Germinal center (tissue), 1 donor: ENCODE measurements around the gene GGPS1.
"Not testable (repeated sequence)": the region's sequence is repeated elsewhere in the genome, so short reads cannot be mapped to it uniquely, and the experiment has no call there.

Experiments
- DNase-seq: peaks from one replicate; pipeline ENCODE4 v3.0.0; 2012; ENCODE audit warnings: mixed read lengths, low spot score

Gene GGPS1

GRCh38 chr1:235328271-235329138, at the start of gene GGPS1:
TSS of gene GGPS1 (plus strand) at chr1:235328570. CDS start at chr1:235335265, 6,695 bp downstream.
- peak; percentile 94 for DNase-seq

GRCh38 chr1:235278915-235279292, 49.5 kb upstream of the GGPS1 start:
- no peak for DNase-seq

GRCh38 chr1:235279694-235280093, 48.7 kb upstream of the GGPS1 start:
- no peak for DNase-seq

GRCh38 chr1:235280467-235280866, 47.9 kb upstream of the GGPS1 start:
- no peak for DNase-seq

GRCh38 chr1:235283636-235284035, 44.7 kb upstream of the GGPS1 start:
- DNase-seq, result not testable (repeated sequence)

- DNase-seq, result no peak
These were observed 44.1 kb upstream of the GGPS1 start for GRCh38 chr1:235284231-235284769.

- DNase-seq, result no peak
These were observed 41.7 kb upstream of the GGPS1 start for GRCh38 chr1:235286667-235287066.

- DNase-seq, result no peak
These were observed 41.0 kb upstream of the GGPS1 start for GRCh38 chr1:235287208-235287882.

GRCh38 chr1:235289859-235290739, 38.3 kb upstream of the GGPS1 start:
- no peak for DNase-seq

GRCh38 chr1:235290740-235291502, 37.4 kb upstream of the GGPS1 start:
- no peak for DNase-seq

- no peak for DNase-seq
These were observed 36.7 kb upstream of the GGPS1 start for GRCh38 chr1:235291599-235292091.

GRCh38 chr1:235292790-235293189, 35.6 kb upstream of the GGPS1 start:
- no peak for DNase-seq

GRCh38 chr1:235293322-235293942, 34.9 kb upstream of the GGPS1 start:
- no peak for DNase-seq

GRCh38 chr1:235295902-235296350, 32.4 kb upstream of the GGPS1 start:
- no peak for DNase-seq

GRCh38 chr1:235296729-235297128, 31.6 kb upstream of the GGPS1 start:
- DNase-seq, result no peak

GRCh38 chr1:235297579-235297978, 30.8 kb upstream of the GGPS1 start:
- DNase-seq, result no peak

- DNase-seq, result no peak
These were observed 29.6 kb upstream of the GGPS1 start for GRCh38 chr1:235298758-235299157.

GRCh38 chr1:235299169-235299858, 29.1 kb upstream of the GGPS1 start:
- no peak for DNase-seq

- no peak for DNase-seq
These were observed 26.2 kb upstream of the GGPS1 start for GRCh38 chr1:235302143-235302542.
